ENCODE data around the gene XPA.

XPA gene

DNA sequence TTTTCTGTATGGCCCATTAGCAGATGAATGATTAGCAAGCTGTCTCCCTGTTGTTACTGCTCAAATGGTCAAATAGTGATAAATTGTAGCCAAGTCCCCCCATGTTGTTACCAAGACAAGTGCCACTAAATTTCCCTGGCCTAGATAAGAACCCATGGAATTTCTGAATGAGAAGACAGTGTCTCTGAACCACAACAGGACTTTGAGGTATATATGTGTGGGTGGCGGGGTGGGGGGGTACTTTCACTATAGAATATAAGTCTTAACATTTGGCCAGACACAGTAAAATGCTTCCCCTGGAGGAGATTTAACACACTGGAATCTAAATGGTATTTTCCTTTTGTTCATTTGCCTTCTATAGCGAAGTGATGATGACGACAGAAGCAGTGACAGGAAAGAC, 28.7 kb downstream of the XPA start:
- Histone ChIP-seq H3K27ac (no peak overlapping the region), H3K4me3 (no peak overlapping the region)
- TF ChIP-seq, protein P1, sequence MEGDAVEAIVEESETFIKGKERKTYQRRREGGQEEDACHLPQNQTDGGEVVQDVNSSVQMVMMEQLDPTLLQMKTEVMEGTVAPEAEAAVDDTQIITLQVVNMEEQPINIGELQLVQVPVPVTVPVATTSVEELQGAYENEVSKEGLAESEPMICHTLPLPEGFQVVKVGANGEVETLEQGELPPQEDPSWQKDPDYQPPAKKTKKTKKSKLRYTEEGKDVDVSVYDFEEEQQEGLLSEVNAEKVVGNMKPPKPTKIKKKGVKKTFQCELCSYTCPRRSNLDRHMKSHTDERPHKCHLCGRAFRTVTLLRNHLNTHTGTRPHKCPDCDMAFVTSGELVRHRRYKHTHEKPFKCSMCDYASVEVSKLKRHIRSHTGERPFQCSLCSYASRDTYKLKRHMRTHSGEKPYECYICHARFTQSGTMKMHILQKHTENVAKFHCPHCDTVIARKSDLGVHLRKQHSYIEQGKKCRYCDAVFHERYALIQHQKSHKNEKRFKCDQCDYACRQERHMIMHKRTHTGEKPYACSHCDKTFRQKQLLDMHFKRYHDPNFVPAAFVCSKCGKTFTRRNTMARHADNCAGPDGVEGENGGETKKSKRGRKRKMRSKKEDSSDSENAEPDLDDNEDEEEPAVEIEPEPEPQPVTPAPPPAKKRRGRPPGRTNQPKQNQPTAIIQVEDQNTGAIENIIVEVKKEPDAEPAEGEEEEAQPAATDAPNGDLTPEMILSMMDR (IDR thresholded peaks at IDR 0.05) = no peak
- DNase-seq (ENCODE audit: low spot score) = no peak

DNA sequence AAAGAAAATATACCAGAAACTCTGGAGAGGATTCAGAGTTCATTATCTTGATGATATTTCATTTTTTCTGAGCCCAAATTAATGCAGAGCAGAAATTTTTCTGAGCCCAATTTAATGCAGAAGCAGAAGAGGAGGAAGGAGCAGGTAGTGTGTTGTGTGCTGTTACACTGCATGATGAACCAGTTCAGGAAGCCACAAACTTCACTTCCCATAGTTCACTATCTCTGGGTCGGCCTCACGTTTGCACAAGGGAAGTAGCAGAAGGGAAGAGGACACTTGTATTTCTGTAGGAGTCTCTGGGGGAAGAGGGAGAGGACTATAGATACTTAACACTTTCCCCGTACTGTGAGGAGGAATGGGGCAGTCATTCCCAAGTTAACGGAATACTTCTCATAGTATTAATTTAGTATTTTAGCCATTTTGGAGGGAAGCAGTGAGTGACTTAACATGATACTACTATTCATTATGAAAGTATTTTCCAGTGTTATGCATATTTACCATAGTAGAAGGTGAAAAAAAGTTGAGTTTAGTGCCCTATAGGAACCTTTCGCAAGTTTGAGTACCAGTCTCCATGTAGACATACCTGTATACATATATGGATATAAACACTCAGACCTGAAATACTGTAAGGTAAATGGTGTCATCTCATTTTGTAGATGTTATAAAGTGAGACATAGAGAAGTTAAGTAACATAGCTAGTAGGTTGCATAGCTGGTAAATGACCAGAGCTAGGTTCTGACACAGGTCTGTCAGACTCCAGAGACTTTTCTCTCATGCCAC, 30.0 kb downstream of the XPA start:
- no peak for DNase-seq (ENCODE audit: low spot score)

DNA sequence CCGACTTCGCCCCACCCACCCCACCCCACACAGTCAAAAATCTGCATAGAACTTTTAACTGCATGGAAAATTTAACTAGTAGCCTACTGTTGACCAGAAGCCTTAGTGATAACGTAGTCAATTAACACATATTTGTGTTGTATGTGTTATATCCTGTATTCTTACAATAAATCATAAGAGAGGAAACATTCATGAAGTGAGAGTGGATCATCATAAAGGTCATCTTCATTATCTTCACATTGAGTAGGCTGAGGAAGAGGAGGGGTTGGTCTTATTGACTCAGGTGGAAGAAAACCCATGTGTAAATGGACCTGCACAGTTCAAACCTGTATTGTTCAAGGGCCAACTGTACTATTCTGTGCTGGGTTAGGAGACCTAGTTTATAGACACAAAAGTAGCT, 31.4 kb downstream of the XPA start:
- Histone ChIP-seq H3K4me3 (no peak overlapping the region), H3K27ac (no peak overlapping the region)
- DNase-seq (ENCODE audit: low spot score) = no peak
- TF ChIP-seq, protein P1 (IDR thresholded peaks at IDR 0.05) = no peak

More for the DNA sequence above, 30.0 kb downstream of the XPA start:
- H3K4me3 ChIP-seq = no peak overlapping the region
- TF ChIP-seq, protein P1 (IDR thresholded peaks at IDR 0.05) = no peak
- no peak overlapping the region for H3K27ac ChIP-seq

DNA sequence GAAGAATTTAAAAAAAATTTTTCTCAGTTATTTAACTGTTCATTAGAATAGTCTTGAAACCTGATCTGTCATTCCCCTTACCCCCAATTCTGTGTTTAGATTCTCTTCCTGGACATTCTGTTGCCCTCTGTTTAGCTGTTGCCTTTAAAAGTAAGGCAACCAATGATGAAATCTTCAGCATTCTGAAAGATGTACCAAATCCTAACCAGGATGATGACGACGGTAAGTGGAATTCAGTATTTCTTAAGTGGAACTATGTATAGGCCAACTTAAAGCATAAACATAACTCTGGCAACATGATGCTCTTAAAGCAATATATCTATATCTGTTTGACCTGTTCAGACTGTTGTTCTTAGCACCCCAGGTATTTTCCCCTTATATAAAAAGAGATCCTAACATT, 36.3 kb downstream of the XPA start:
- Histone ChIP-seq H3K4me3 (no peak overlapping the region), H3K27ac (no peak overlapping the region)
- no peak for DNase-seq (ENCODE audit: low spot score)
- TF ChIP-seq, protein P1 (IDR thresholded peaks at IDR 0.05) = no peak

DNA sequence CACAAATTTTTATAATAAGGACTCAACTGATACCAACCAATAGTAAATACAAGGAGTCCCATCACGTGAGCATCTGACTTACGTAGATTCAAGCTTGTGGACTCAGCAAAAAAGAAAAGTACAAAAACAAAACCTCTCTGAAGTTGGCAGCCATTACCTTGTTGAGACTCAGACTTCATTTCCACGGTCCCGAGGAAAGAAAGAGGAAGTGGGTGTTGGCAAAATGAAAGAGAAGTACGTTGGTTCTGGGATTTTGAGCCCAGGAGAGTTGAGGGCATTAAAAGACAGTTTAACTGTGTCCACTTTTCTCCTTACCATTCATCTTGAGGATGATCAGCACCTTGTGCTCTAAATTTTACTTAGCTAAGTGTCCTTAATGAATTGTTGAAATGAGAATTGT, 36.8 kb downstream of the XPA start:
- DNase-seq (ENCODE audit: low spot score) = no peak
- TF ChIP-seq, protein P1 (IDR thresholded peaks at IDR 0.05) = no peak
- Histone ChIP-seq H3K4me3 (no peak overlapping the region), H3K27ac (no peak overlapping the region)

DNA sequence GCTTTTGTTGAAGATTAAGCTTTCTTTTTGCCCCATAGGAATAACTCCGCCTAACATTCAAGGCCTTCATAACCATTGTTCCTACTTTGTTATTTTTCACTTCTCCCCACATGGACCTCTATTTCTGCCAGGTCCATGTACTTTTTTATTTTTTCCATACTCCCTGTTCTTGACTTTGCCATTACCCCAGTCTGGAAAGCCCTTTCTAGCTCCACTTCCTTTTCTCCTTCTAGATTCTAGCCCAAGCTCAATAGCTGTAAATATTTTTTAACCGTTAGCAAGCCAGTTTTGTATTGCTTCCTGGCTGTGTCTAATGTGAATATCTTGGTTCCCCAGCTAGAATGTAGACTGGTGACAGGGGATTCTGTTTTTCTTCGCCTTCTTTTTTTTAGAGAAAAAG, 37.4 kb downstream of the XPA start:
- TF ChIP-seq, protein P1 (IDR thresholded peaks at IDR 0.05) = no peak
- H3K27ac ChIP-seq = no peak overlapping the region

DNA sequence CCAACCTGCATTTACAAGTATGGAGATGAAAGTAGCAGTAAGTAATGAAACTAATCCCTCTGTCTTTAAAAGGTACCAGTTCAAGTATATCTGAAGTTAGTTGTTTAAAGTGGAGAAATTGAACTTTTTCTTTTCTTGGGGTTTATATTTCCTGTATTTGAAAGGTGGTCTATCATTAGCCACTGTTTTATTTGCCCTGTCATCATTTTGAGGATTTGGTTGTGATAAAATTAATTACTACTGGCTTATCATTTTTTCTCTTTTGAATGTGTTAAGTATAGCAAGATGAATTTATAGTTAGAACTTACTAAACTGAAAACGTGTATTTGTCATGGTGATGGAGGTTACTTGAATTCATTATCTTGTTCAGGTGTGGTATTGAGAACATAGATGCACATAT, 38.4 kb downstream of the XPA start:
- TF ChIP-seq, protein P1 (IDR thresholded peaks at IDR 0.05) = no peak
- no peak for DNase-seq (ENCODE audit: low spot score)
- Histone ChIP-seq H3K27ac (no peak overlapping the region), H3K4me3 (no peak overlapping the region)

More for the DNA sequence above, 37.4 kb downstream of the XPA start:
- DNase-seq (ENCODE audit: low spot score) = no peak
- no peak overlapping the region for H3K4me3 ChIP-seq
